H9 (cell line): ENCODE results near the gene BCAS3. TPM values are rescaled to one million over a fixed set of nuclear protein-coding genes. Genes with fewer than 3 reads are reported as not detected.

Experiments
- DNase-seq: peaks from one replicate; pipeline ENCODE4 v3.0.0-alpha.2; 2017
- H2AFZ ChIP-seq: one replicate; pipeline ENCODE4 v1.6.1; 2013; ENCODE audit warnings: mild to moderate bottlenecking, low read length, control low read depth, moderate library complexity
- H2AK5ac ChIP-seq: 2 replicates; pipeline ENCODE4 v1.6.1; 2013; ENCODE audit warnings: low read length, control low read depth, mixed read lengths; ENCODE audit not compliant: insufficient read length
- H2BK120ac ChIP-seq: one replicate; pipeline ENCODE4 v1.6.1; 2013; ENCODE audit warnings: low read depth, mild to moderate bottlenecking, low read length, control low read depth, inconsistent platforms; ENCODE audit not compliant: poor library complexity, severe bottlenecking
- H2BK12ac ChIP-seq: 2 replicates; pipeline ENCODE4 v1.6.1; 2013; ENCODE audit warnings: low read length, control low read depth, mixed read lengths, low read depth; ENCODE audit not compliant: insufficient read length
- H2BK15ac ChIP-seq: 2 replicates; pipeline ENCODE4 v1.6.1; 2013; ENCODE audit warnings: low read depth, low read length, control low read depth
- H2BK20ac ChIP-seq: one replicate; pipeline ENCODE4 v1.6.1; 2013; ENCODE audit warnings: low read depth, mild to moderate bottlenecking, low read length, control low read depth, inconsistent platforms; ENCODE audit not compliant: poor library complexity, severe bottlenecking
- H2BK5ac ChIP-seq: 2 replicates; pipeline ENCODE4 v1.6.1; 2013; ENCODE audit warnings: low read length, control low read depth, mixed read lengths; ENCODE audit not compliant: insufficient read length
- H3K14ac ChIP-seq: 2 replicates; pipeline ENCODE4 v1.6.1; 2013; ENCODE audit warnings: low read length, control low read depth; ENCODE audit not compliant: insufficient read depth
- H3K18ac ChIP-seq: 2 replicates; pipeline ENCODE4 v1.6.1; 2013; ENCODE audit warnings: low read depth, mild to moderate bottlenecking, mixed read lengths, low read length, control low read depth; ENCODE audit not compliant: insufficient read length
- H3K23ac ChIP-seq: 2 replicates; pipeline ENCODE4 v1.6.1; 2013; ENCODE audit warnings: low read length, control low read depth, mixed read lengths, low read depth; ENCODE audit not compliant: insufficient read length
- H3K23me2 ChIP-seq: 2 replicates; pipeline ENCODE4 v1.6.1; 2013; ENCODE audit warnings: low read depth, mild to moderate bottlenecking, mixed read lengths, low read length, control low read depth; ENCODE audit not compliant: insufficient read length, poor library complexity, severe bottlenecking
- H3K27ac ChIP-seq: 2 replicates; pipeline ENCODE4 v1.5.1; 2013; ENCODE audit warnings: low read length, control low read depth, mixed read lengths, low read depth; ENCODE audit not compliant: insufficient read length
- H3K27me3 ChIP-seq: 2 replicates; pipeline ENCODE4 v1.6.1; 2013; ENCODE audit warnings: low read length, control low read depth, inconsistent platforms; ENCODE audit not compliant: insufficient read depth
- H3K4ac ChIP-seq: 2 replicates; pipeline ENCODE4 v1.6.1; 2013; ENCODE audit warnings: low read depth, mild to moderate bottlenecking, control low read depth, inconsistent platforms, low read length, moderate library complexity
- H3K4me1 ChIP-seq: 2 replicates; pipeline ENCODE4 v1.6.1; 2013; ENCODE audit warnings: low read length, control low read depth, inconsistent platforms; ENCODE audit not compliant: insufficient read depth
- H3K4me2 ChIP-seq: 2 replicates; pipeline ENCODE4 v1.6.1; 2013; ENCODE audit warnings: low read length, control low read depth, mixed read lengths; ENCODE audit not compliant: insufficient read length, insufficient read depth
- H3K56ac ChIP-seq: 2 replicates; pipeline ENCODE4 v1.6.1; 2013; ENCODE audit warnings: low read depth, mild to moderate bottlenecking, mixed read lengths, low read length, control low read depth; ENCODE audit not compliant: insufficient read length
- H3K79me1 ChIP-seq: 2 replicates; pipeline ENCODE4 v1.6.1; 2013; ENCODE audit warnings: low read depth, mild to moderate bottlenecking, moderate library complexity, low read length, control low read depth, inconsistent platforms; ENCODE audit not compliant: insufficient read depth, poor library complexity, severe bottlenecking
- H3K79me2 ChIP-seq: 2 replicates; pipeline ENCODE4 v1.6.1; 2013; ENCODE audit warnings: low read length, control low read depth, inconsistent platforms; ENCODE audit not compliant: insufficient read depth
- H3K9ac ChIP-seq: 2 replicates; pipeline ENCODE4 v1.6.1; 2013; ENCODE audit warnings: low read length, control low read depth, mixed read lengths; ENCODE audit not compliant: insufficient read length; ENCODE audit errors: extremely low read depth
- H3K9me3 ChIP-seq: one replicate; pipeline ENCODE4 v1.6.1; 2013; ENCODE audit warnings: low read depth, low read length, inconsistent platforms; ENCODE audit not compliant: control insufficient read depth
- H3T11ph ChIP-seq: one replicate; pipeline ENCODE4 v1.6.1; 2013; ENCODE audit warnings: mild to moderate bottlenecking, low read length, control low read depth, inconsistent platforms
- H4K20me1 ChIP-seq: one replicate; pipeline ENCODE4 v1.6.1; 2013; ENCODE audit not compliant: control insufficient read depth, insufficient read length, insufficient read depth
- H4K5ac ChIP-seq: 2 replicates; pipeline ENCODE4 v1.6.1; 2013; ENCODE audit warnings: low read depth, mild to moderate bottlenecking, mixed read lengths, low read length, control low read depth; ENCODE audit not compliant: insufficient read length
- H4K8ac ChIP-seq: replicated peaks from 2 replicates; pipeline ENCODE4 v1.6.1; 2013; ENCODE audit warnings: low read length, control low read depth, mixed read lengths, low read depth; ENCODE audit not compliant: insufficient read length
- H4K91ac ChIP-seq: 2 replicates; pipeline ENCODE4 v1.6.1; 2013; ENCODE audit warnings: low read depth, mild to moderate bottlenecking, moderate library complexity, mixed read lengths, low read length, control low read depth; ENCODE audit not compliant: insufficient read length
- H3K27ac Mint-ChIP-seq, 3 experiments: 2 replicates in 2 of 3; 3 replicates in 1 of 3; pipeline ENCODE4 v1.8.0; 2020 to 2021; ENCODE audit warnings: mixed read lengths in 3 of 3, mild to moderate bottlenecking in 1 of 3, moderate library complexity in 1 of 3
- H3K27me3 Mint-ChIP-seq: 2 replicates; pipeline ENCODE4 v1.8.0; 2021; ENCODE audit warnings: low read depth, mild to moderate bottlenecking, moderate library complexity, mixed read lengths
- H3K36me3 Mint-ChIP-seq, 3 experiments: 2 replicates in 2 of 3; 3 replicates in 1 of 3; pipeline ENCODE4 v1.8.0; 2020 to 2021; ENCODE audit warnings: low read depth in 3 of 3, mixed read lengths in 3 of 3; ENCODE audit not compliant: insufficient read depth in 1 of 3
- H3K4me1 Mint-ChIP-seq, 2 experiments: 2 replicates each; pipeline ENCODE4 v1.8.0; 2020; ENCODE audit warnings: mixed read lengths in 2 of 2
- H3K4me3 Mint-ChIP-seq, 2 experiments: 2 replicates in 1 of 2; 3 replicates in 1 of 2; pipeline ENCODE4 v1.8.0; 2020 to 2021; ENCODE audit warnings: mild to moderate bottlenecking in 2 of 2, mixed read lengths in 2 of 2, moderate library complexity in 1 of 2
- H3K9me3 Mint-ChIP-seq, 2 experiments: 2 replicates in 1 of 2; 3 replicates in 1 of 2; pipeline ENCODE4 v1.8.0; 2020; ENCODE audit warnings: mild to moderate bottlenecking in 2 of 2, mixed read lengths in 2 of 2, moderate library complexity in 1 of 2
- WGBS: extraction: QIAGEN DNeasy Blood & Tissue Kit; methylation state at CpG from one replicate; pipeline ENCODE4 v1.1.7; 2013; ENCODE audit warnings: missing lambda C conversion rate, low lambda C conversion rate, mixed read lengths; ENCODE audit not compliant: insufficient read length; ENCODE audit errors: extremely low coverage; 5-methylcytosine and 5-hydroxymethylcytosine counted together
- total RNA-seq: library from RNA; stranded (reverse); gene quantifications from 2 replicates; pipeline ENCODE4 v1.2.1, GENCODE V29; 2021
- TF ChIP-seq, protein P1 (sequence below): fragments of 200-600 bp; sonication (generic); conservative IDR thresholded peaks from 3 replicates; pipeline ENCODE4 v1.8.0; 2021; ENCODE audit warnings: antibody characterized with exemption, mild to moderate bottlenecking

Gene BCAS3
- total RNA-seq, 1 experiment from 2014 or later, result 22.4 TPM

DNA sequence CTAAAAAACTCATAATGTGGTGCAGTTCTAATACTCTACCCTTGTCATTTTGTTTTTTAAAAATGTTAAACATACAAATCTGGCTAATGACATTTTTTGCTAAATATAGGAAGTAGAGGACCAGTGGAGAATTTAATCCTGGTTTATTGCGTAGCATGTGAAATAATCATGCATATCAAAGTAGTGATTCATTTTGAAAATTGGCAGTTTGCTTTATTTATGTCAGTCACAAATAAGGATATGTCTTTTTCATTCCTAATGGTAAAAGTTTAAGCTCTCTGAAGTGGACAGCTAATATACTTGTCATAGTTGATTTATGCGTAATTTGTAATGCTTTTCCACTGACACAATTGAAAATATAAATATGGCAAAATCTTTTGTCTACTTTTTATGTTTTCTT lies 224.2 kb downstream of the BCAS3 start:
- H4K91ac ChIP-seq, result no peak overlapping the region
- no CpG with 5 or more reads among the region's 2 CpGs for WGBS
- H3K4me3 Mint-ChIP-seq, result no peak overlapping the region

More for the DNA sequence above, 224.2 kb downstream of the BCAS3 start:
- Histone ChIP-seq H2BK5ac (no peak overlapping the region), H3K79me1 (no peaks in the 10 kb centered on the region), H2AK5ac (no peak overlapping the region), H2BK120ac (no peak overlapping the region), H3K18ac (no peak overlapping the region), H3K14ac (no peak overlapping the region), H2BK12ac (no peak overlapping the region), H3K4me1 (no peaks in the 10 kb centered on the region), H4K8ac (no peak overlapping the region), H3K9ac (no peak overlapping the region), H3K23me2 (no peaks in the 10 kb centered on the region), H3K23ac (no peak overlapping the region), H3K56ac (no peak overlapping the region), H2AFZ (no peak overlapping the region), H3K9me3 (no peaks in the 10 kb centered on the region), H4K20me1 (no peaks in the 10 kb centered on the region), H3T11ph (no peak overlapping the region), H3K27ac (no peak overlapping the region), H4K5ac (no peak overlapping the region), H3K27me3 (no peaks in the 10 kb centered on the region), H2BK15ac (no peak overlapping the region), H3K4me2 (no peak overlapping the region), H3K4ac (no peak overlapping the region), H2BK20ac (no peak overlapping the region), H3K79me2 (no peaks in the 10 kb centered on the region)
- Mint-ChIP-seq H3K4me1 (peaks cover 9 to 12% of the 10 kb centered on the region in 2 experiments), H3K36me3 (peaks cover 0 to 9% (median under 1%) of the 10 kb centered on the region in 3 experiments; a peak in 4 of 7 replicates), H3K27ac (no peak overlapping the region), H3K9me3 (peaks cover 2 to 8% of the 10 kb centered on the region in 2 experiments; a peak in 4 of 5 replicates), H3K27me3 (no peaks in the 10 kb centered on the region)
- TF ChIP-seq, protein P1, sequence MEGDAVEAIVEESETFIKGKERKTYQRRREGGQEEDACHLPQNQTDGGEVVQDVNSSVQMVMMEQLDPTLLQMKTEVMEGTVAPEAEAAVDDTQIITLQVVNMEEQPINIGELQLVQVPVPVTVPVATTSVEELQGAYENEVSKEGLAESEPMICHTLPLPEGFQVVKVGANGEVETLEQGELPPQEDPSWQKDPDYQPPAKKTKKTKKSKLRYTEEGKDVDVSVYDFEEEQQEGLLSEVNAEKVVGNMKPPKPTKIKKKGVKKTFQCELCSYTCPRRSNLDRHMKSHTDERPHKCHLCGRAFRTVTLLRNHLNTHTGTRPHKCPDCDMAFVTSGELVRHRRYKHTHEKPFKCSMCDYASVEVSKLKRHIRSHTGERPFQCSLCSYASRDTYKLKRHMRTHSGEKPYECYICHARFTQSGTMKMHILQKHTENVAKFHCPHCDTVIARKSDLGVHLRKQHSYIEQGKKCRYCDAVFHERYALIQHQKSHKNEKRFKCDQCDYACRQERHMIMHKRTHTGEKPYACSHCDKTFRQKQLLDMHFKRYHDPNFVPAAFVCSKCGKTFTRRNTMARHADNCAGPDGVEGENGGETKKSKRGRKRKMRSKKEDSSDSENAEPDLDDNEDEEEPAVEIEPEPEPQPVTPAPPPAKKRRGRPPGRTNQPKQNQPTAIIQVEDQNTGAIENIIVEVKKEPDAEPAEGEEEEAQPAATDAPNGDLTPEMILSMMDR, result no peak
- no peak for DNase-seq
